Endodermal cell (in vitro differentiated cells): ENCODE measurements around the gene GORAB. TPM values are rescaled to one million over a fixed set of nuclear protein-coding genes. Genes with fewer than 3 reads are reported as not detected.

Source experiments
- DNase-seq: peaks from one replicate; pipeline ENCODE4 v3.0.0-alpha.2; 2017
- H3K27ac ChIP-seq: 2 replicates; pipeline ENCODE4 v1.5.1; 2013; ENCODE audit warnings: mild to moderate bottlenecking, low read depth, low read length, moderate library complexity
- H3K27me3 ChIP-seq: 2 replicates; pipeline ENCODE4 v1.6.1; 2013; ENCODE audit warnings: mild to moderate bottlenecking, low read length, moderate library complexity; ENCODE audit not compliant: insufficient read depth, control insufficient read depth, poor library complexity, severe bottlenecking
- H3K36me3 ChIP-seq: 2 replicates; pipeline ENCODE4 v1.7.0; 2013; ENCODE audit warnings: mild to moderate bottlenecking, low read length, moderate library complexity; ENCODE audit not compliant: control insufficient read depth, insufficient read depth
- H3K4me1 ChIP-seq: one replicate; pipeline ENCODE4 v1.7.0; 2013; ENCODE audit warnings: low read length; ENCODE audit not compliant: control insufficient read depth, insufficient read depth
- H3K4me3 ChIP-seq: 2 replicates; pipeline ENCODE4 v1.5.1; 2013; ENCODE audit warnings: mild to moderate bottlenecking, low read length, moderate library complexity
- H3K9ac ChIP-seq: 2 replicates; pipeline ENCODE4 v1.6.1; 2013; ENCODE audit warnings: mild to moderate bottlenecking, low read length, moderate library complexity; ENCODE audit not compliant: poor library complexity, severe bottlenecking; ENCODE audit errors: extremely low read depth
- H3K9me3 ChIP-seq: 2 replicates; pipeline ENCODE4 v1.6.1; 2013; ENCODE audit warnings: mild to moderate bottlenecking, low read length, moderate library complexity; ENCODE audit not compliant: control insufficient read depth
- H3K27ac Mint-ChIP-seq: 2 replicates; pipeline ENCODE4 v1.8.0; 2020; ENCODE audit warnings: mixed read lengths
- H3K27me3 Mint-ChIP-seq: 2 replicates; pipeline ENCODE4 v1.8.0; 2021; ENCODE audit warnings: mild to moderate bottlenecking, mixed read lengths; ENCODE audit not compliant: insufficient read depth
- H3K36me3 Mint-ChIP-seq: 2 replicates; pipeline ENCODE4 v1.8.0; 2020; ENCODE audit warnings: low read depth, mixed read lengths
- H3K4me1 Mint-ChIP-seq: 2 replicates; pipeline ENCODE4 v1.8.0; 2020; ENCODE audit warnings: mixed read lengths
- H3K4me3 Mint-ChIP-seq: 2 replicates; pipeline ENCODE4 v1.8.0; 2020; ENCODE audit warnings: mild to moderate bottlenecking, moderate library complexity, mixed read lengths
- H3K9me3 Mint-ChIP-seq: 2 replicates; pipeline ENCODE4 v1.8.0; 2020; ENCODE audit warnings: mild to moderate bottlenecking, mixed read lengths
- WGBS, 2 experiments: methylation state at CpG; one replicate each; pipeline versions ENCODE4 v1.1.5 to v1.1.7; 2013; ENCODE audit warnings: missing lambda C conversion rate in 2 of 2, mixed read lengths in 1 of 2; ENCODE audit not compliant: insufficient coverage in 1 of 2, insufficient read length in 1 of 2; 5-methylcytosine and 5-hydroxymethylcytosine counted together
- total RNA-seq, 2 donors: library from RNA; stranded (reverse); fragmentation: NEBNext Ultra II Directional in 1 of 2; extraction: Animal tissue kit (Norgen Biotek cat#: 25700) in 1 of 2; gene quantifications; 2 replicates in 1 of 2; 3 replicates in 1 of 2; pipeline ENCODE4 v1.2.1, GENCODE V29; 2021
- TF ChIP-seq, protein P1 (sequence below): fragments of 200-600 bp; sonication (generic); conservative IDR thresholded peaks from 2 replicates; pipeline ENCODE4 v1.5.0; 2021; ENCODE audit warnings: antibody characterized with exemption, mild to moderate bottlenecking

Gene GORAB
- total RNA-seq, 2 donors from 2014 or later, result 10.0 to 15.9 TPM

DNA sequence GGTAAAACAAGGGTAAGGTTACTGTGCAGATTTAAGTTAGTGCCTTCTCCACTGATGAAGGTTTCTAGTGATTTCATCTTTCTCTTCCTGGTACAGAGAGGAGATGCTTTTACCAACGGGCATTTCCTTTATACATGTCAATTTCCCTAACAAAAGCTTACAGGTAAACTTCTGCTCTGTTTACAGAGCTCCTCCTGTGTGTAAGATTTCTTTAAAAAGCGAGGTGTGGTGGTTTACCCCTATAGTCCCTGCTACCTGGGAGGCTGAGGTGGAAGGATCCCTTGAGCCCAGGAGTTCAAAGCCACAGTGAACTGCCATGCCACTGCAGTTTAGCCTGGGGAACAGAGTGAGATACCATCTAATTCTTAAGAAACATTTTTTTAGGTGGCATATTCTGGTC is 40.7 kb upstream of the GORAB start:
- H3K9ac ChIP-seq, result no peak overlapping the region
- Mint-ChIP-seq H3K4me3 (no peak overlapping the region), H3K4me1 (peaks cover 14% of the 10 kb centered on the region), H3K9me3 (peaks cover 16% of the 10 kb centered on the region), H3K27me3 (no peaks in the 10 kb centered on the region), H3K36me3 (no peaks in the 10 kb centered on the region), H3K27ac (no peak overlapping the region)
- H3K27ac ChIP-seq, result no peak overlapping the region
- no peak for DNase-seq
- H3K9me3 ChIP-seq, result peaks cover 9% of the 10 kb centered on the region
- H3K36me3 ChIP-seq, result no peaks in the 10 kb centered on the region
- no peak overlapping the region for H3K4me3 ChIP-seq
- 69% methylated on average over 2 of the region's 2 CpGs; no CpG with 5 or more reads in 1 of the 2 experiments for WGBS, 2 experiments
- peaks cover 5% of the 10 kb centered on the region for H3K4me1 ChIP-seq
- H3K27me3 ChIP-seq, result no peaks in the 10 kb centered on the region
- TF ChIP-seq, protein P1, sequence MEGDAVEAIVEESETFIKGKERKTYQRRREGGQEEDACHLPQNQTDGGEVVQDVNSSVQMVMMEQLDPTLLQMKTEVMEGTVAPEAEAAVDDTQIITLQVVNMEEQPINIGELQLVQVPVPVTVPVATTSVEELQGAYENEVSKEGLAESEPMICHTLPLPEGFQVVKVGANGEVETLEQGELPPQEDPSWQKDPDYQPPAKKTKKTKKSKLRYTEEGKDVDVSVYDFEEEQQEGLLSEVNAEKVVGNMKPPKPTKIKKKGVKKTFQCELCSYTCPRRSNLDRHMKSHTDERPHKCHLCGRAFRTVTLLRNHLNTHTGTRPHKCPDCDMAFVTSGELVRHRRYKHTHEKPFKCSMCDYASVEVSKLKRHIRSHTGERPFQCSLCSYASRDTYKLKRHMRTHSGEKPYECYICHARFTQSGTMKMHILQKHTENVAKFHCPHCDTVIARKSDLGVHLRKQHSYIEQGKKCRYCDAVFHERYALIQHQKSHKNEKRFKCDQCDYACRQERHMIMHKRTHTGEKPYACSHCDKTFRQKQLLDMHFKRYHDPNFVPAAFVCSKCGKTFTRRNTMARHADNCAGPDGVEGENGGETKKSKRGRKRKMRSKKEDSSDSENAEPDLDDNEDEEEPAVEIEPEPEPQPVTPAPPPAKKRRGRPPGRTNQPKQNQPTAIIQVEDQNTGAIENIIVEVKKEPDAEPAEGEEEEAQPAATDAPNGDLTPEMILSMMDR, result no peak

DNA sequence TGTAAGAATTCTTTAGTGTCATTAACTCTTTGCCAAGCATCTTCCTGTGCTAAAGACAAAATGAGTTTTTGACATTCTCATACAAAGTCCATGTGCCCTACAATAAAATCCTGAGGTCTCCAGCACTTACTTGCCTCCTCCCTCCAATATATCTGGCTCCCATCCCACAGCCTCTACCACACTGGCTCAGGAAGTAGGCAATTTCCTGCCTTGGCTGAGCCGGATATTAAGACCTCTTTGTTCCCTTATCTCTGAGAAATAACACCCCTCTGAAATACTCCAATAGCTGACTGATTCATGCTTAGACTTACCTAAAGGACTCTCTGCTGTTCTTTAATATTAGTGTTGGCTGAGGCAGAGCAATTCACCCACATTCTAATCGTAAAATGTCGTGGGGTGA is 37.6 kb upstream of the GORAB start:
- no peaks in the 10 kb centered on the region for H3K36me3 Mint-ChIP-seq
- WGBS, 2 experiments, result 73% methylated on average over 3 of the region's 3 CpGs; no CpG with 5 or more reads in 1 of the 2 experiments
- H3K9ac ChIP-seq, result no peak overlapping the region
- H3K27me3 ChIP-seq, result no peaks in the 10 kb centered on the region
- TF ChIP-seq, protein P1, result no peak
- peaks cover 14% of the 10 kb centered on the region for H3K4me1 Mint-ChIP-seq
- H3K4me3 ChIP-seq, result no peak overlapping the region
- no peak overlapping the region for H3K27ac ChIP-seq
- no peaks in the 10 kb centered on the region for H3K9me3 Mint-ChIP-seq
- H3K27me3 Mint-ChIP-seq, result no peaks in the 10 kb centered on the region
- no peaks in the 10 kb centered on the region for H3K4me1 ChIP-seq
- H3K4me3 Mint-ChIP-seq, result no peak overlapping the region
- DNase-seq, result peak; percentile 52
- no peaks in the 10 kb centered on the region for H3K9me3 ChIP-seq
- H3K36me3 ChIP-seq, result no peaks in the 10 kb centered on the region
- H3K27ac Mint-ChIP-seq, result no peak overlapping the region

DNA sequence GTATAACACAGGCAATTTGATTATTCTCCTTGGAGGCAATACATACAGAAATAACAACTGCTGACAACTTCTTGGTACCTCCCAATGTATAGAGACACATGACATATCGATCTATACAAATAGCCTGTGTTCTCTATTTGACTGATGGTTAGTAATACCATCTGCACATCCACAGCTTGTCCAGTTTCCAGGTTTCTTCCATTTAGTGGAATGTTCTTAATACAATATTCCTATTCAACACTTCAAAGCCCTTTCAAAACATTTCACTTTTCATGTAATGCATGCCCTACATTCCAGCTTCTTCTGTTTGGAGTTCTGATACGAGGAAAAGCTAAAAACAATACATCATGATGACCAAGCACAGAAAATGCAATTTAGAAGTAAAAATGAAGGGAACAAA is 37.0 kb upstream of the GORAB start:
- no peak overlapping the region for H3K27ac Mint-ChIP-seq
- Histone ChIP-seq H3K27me3 (no peaks in the 10 kb centered on the region), H3K27ac (no peak overlapping the region), H3K4me1 (no peaks in the 10 kb centered on the region), H3K4me3 (no peak overlapping the region), H3K36me3 (no peaks in the 10 kb centered on the region), H3K9me3 (no peaks in the 10 kb centered on the region), H3K9ac (no peak overlapping the region)
- WGBS, 2 experiments, result 89% methylated on average over 2 of the region's 2 CpGs; no CpG with 5 or more reads in 1 of the 2 experiments
- H3K9me3 Mint-ChIP-seq, result no peaks in the 10 kb centered on the region
- H3K4me3 Mint-ChIP-seq, result no peak overlapping the region
- no peak for DNase-seq
- peaks cover 14% of the 10 kb centered on the region for H3K4me1 Mint-ChIP-seq
- H3K27me3 Mint-ChIP-seq, result no peaks in the 10 kb centered on the region
- H3K36me3 Mint-ChIP-seq, result no peaks in the 10 kb centered on the region
- TF ChIP-seq, protein P1, result no peak
